CD14-positive monocyte (primary cell): Measurements from ENCODE around the gene NARF. TPM values are rescaled to one million over a fixed set of nuclear protein-coding genes. Genes with fewer than 3 reads are reported as not detected.

Experiments used
- DNase-seq, 3 donors: peaks; one replicate each; pipeline ENCODE4 v3.0.0-alpha.2; 2011 to 2022
- H2AFZ ChIP-seq: 2 replicates; pipeline ENCODE4 v1.6.0; 2012; ENCODE audit warnings: mild to moderate bottlenecking, low read depth, low read length, inconsistent platforms; ENCODE audit not compliant: insufficient read depth, poor library complexity, severe bottlenecking
- H3K27ac ChIP-seq, 2 donors: 1 replicate in 1 of 2; 2 replicates in 1 of 2; pipeline ENCODE4 v1.5.1; 2012 to 2013; ENCODE audit warnings: low read length in 2 of 2, control low read depth in 1 of 2, inconsistent platforms in 1 of 2, low read depth in 1 of 2, mild to moderate bottlenecking in 1 of 2
- H3K27me3 ChIP-seq, 2 donors: one replicate each; pipeline versions ENCODE4 v1.6.0 to v1.6.1; 2011 to 2013; ENCODE audit warnings: low read length in 2 of 2; ENCODE audit not compliant: control insufficient read depth in 2 of 2, insufficient read depth in 2 of 2
- H3K36me3 ChIP-seq, 2 donors: replicated peaks in 1 of 2; 1 replicate in 1 of 2; 2 replicates in 1 of 2; pipeline versions ENCODE4 v1.5.1 to v1.6.1; 2012 to 2013; ENCODE audit warnings: low read length in 2 of 2, control low read depth in 1 of 2, inconsistent platforms in 1 of 2, mild to moderate bottlenecking in 1 of 2; ENCODE audit not compliant: insufficient read depth in 2 of 2, control insufficient read depth in 1 of 2
- H3K4me1 ChIP-seq, 2 donors: 1 replicate in 1 of 2; 2 replicates in 1 of 2; pipeline versions ENCODE4 v1.5.1 to v1.6.1; 2012 to 2013; ENCODE audit warnings: low read length in 2 of 2, control low read depth in 1 of 2, inconsistent platforms in 1 of 2, mild to moderate bottlenecking in 1 of 2, moderate library complexity in 1 of 2; ENCODE audit not compliant: insufficient read depth in 2 of 2, control insufficient read depth in 1 of 2
- H3K4me2 ChIP-seq: replicated peaks from 2 replicates; pipeline ENCODE3; 2012; ENCODE audit warnings: low read length, moderate library complexity, mild to moderate bottlenecking; ENCODE audit not compliant: poor library complexity, severe bottlenecking; ENCODE audit errors: extremely low read depth
- H3K4me3 ChIP-seq, 3 experiments: fragments of 200-600 bp in 1 of 3; sonication (generic) in 1 of 3; replicated peaks in 1 of 3; 1 replicate in 2 of 3; 2 replicates in 1 of 3; pipeline ENCODE4 v1.5.1; 2011 to 2013; ENCODE audit warnings: low read length in 3 of 3, mild to moderate bottlenecking in 3 of 3, control low read depth in 2 of 3, low read depth in 2 of 3, inconsistent platforms in 1 of 3, moderate library complexity in 1 of 3
- H3K79me2 ChIP-seq: 2 replicates; pipeline ENCODE4 v1.6.0; 2012; ENCODE audit warnings: mild to moderate bottlenecking, control low read depth, inconsistent platforms, low read length, moderate library complexity; ENCODE audit not compliant: insufficient read depth
- H3K9ac ChIP-seq: 2 replicates; pipeline ENCODE4 v1.6.0; 2017; ENCODE audit warnings: low read length, mild to moderate bottlenecking; ENCODE audit not compliant: insufficient read depth, poor library complexity, severe bottlenecking
- H3K9me3 ChIP-seq, 2 donors: replicated peaks in 1 of 2; 1 replicate in 1 of 2; 2 replicates in 1 of 2; pipeline versions ENCODE4 v1.5.1 to v1.6.1; 2012 to 2013; ENCODE audit warnings: low read length in 2 of 2, control low read depth in 1 of 2; ENCODE audit not compliant: control insufficient read depth in 1 of 2, insufficient read depth in 1 of 2
- H4K20me1 ChIP-seq: 2 replicates; pipeline ENCODE4 v1.6.0; 2012; ENCODE audit warnings: mild to moderate bottlenecking, low read length, control low read depth, moderate library complexity; ENCODE audit not compliant: insufficient read depth
- H3K27ac Mint-ChIP-seq, 7 donors: one replicate each; pipeline ENCODE4 v1.8.0; 2020; ENCODE audit warnings: mild to moderate bottlenecking in 7 of 7, mixed read lengths in 7 of 7, moderate library complexity in 6 of 7, inconsistent platforms in 2 of 7
- H3K27me3 Mint-ChIP-seq, 3 donors: one replicate each; pipeline ENCODE4 v1.8.0; 2021 to 2022; ENCODE audit warnings: low read depth in 3 of 3, mild to moderate bottlenecking in 3 of 3, mixed read lengths in 3 of 3, moderate library complexity in 3 of 3, inconsistent platforms in 1 of 3
- H3K36me3 Mint-ChIP-seq, 2 donors: one replicate each; pipeline ENCODE4 v1.8.0; 2020; ENCODE audit warnings: mixed read lengths in 2 of 2, inconsistent platforms in 1 of 2, mild to moderate bottlenecking in 1 of 2
- H3K4me1 Mint-ChIP-seq: one replicate; pipeline ENCODE4 v1.8.0; 2020; ENCODE audit warnings: mild to moderate bottlenecking, mixed read lengths
- H3K4me3 Mint-ChIP-seq, 2 donors: one replicate each; pipeline ENCODE4 v1.8.0; 2020; ENCODE audit warnings: mild to moderate bottlenecking in 2 of 2, mixed read lengths in 2 of 2, moderate library complexity in 1 of 2
- H3K9me3 Mint-ChIP-seq, 7 donors: one replicate each; pipeline ENCODE4 v1.8.0; 2020 to 2022; ENCODE audit warnings: mixed read lengths in 7 of 7, mild to moderate bottlenecking in 6 of 7, moderate library complexity in 6 of 7, inconsistent platforms in 2 of 7
- WGBS: methylation state at CpG from one replicate; pipeline ENCODE4 v1.1.5; 2013; ENCODE audit warnings: missing lambda C conversion rate; ENCODE audit not compliant: insufficient coverage; 5-methylcytosine and 5-hydroxymethylcytosine counted together
- intact Hi-C, 2 donors: fragments of 100-400 bp; cut with micrococcal nuclease; formaldehyde crosslinking; loops; one replicate each; pipeline versions ENCODE4 v1.15.0 to v1.15.1; 2023
- polyA plus RNA-seq, 3 donors: library from polyadenylated mRNA; depleted of rRNA in 1 of 3; unstranded in 2 of 3; stranded (reverse) in 1 of 3; fragments of 300-500 nt in 2 of 3; fragments of >200 nt in 1 of 3; fragmentation: Illumina TruSeq in 2 of 3; gene quantifications; 1 replicate in 2 of 3; 2 replicates in 1 of 3; pipeline ENCODE4 v1.2.3, GENCODE V29; 2012 to 2021
- TF ChIP-seq, protein P1 (sequence below): fragments of 200-600 bp; IDR thresholded peaks from one replicate; pipeline ENCODE4 v1.8.0; 2022; ENCODE audit warnings: antibody characterized with exemption, mild to moderate bottlenecking

NARF gene
- polyA plus RNA-seq, 3 donors, result 91.2 to 101 (median 100) TPM

DNA sequence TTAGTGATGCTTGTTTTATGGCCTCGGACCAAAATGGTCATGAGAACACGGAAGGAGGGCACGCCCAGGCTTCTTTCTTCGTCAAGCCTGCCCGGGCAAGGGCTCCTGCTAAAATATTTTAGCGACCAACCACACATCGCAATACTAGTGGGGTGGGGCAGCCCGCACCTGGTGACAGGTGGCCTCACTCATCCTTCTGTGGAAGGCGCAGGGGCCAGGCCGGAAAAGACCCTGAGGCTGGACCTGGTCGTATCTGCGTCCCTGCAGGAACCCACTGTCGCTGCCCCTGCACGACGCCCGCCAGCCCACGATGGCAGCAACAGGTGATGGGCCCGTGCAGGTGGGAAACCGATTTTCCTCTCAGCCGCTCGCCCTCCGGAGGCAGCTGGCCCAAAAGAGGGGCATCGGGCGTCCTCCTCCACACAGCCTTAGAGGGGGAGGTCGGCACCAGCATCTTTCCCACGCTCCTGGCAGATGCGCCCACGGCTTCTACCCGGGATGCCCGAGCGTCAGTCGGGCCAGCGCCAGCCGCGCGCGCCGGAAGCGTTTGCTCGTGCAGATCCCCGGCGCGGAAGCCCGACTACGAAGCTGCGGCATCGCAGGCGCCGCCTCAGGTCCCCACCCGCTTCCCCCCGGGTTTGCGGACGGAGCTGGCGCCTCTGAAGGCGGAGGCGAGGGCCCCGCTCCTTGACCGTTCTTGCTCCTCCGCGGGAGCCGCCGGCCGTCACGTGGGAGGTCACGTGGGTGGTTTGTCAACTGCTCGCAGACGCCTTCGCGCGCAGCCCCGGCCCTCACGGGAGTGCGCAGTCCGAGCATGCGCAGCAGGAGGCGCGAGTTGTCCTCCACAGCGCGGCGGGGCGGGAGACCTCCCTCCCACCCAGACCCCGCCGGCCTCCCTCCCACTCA lies 38.2 kb downstream of the NARF start:
- Histone ChIP-seq H3K79me2 (no peaks in the 10 kb centered on the region), H3K4me1 (peaks cover 23 to 31% of the 10 kb centered on the region in 2 donors), H3K9me3 (no peaks in the 10 kb centered on the region), H3K9ac (peak overlapping the region; percentile 58), H4K20me1 (no peaks in the 10 kb centered on the region), H2AFZ (peak overlapping the region; percentile 93), H3K4me2 (peak overlapping the region; percentile 82), H3K36me3 (no peaks in the 10 kb centered on the region), H3K27me3 (no peaks in the 10 kb centered on the region), H3K4me3 (peak overlapping the region; percentile 21 to 70 (median 45)), H3K27ac (peak overlapping the region in 1 of 2 donors; percentile 14)
- Mint-ChIP-seq H3K9me3 (no peaks in the 10 kb centered on the region), H3K4me1 (peaks cover 32% of the 10 kb centered on the region), H3K4me3 (peak overlapping the region; percentile 64 to 76), H3K27ac (no peak overlapping the region), H3K36me3 (no peaks in the 10 kb centered on the region), H3K27me3 (peaks cover 0 to 9% (median 4%) of the 10 kb centered on the region in 3 donors)
- WGBS, result 17% methylated on average over 70 of the region's 83 CpGs
- TF ChIP-seq, protein P1, sequence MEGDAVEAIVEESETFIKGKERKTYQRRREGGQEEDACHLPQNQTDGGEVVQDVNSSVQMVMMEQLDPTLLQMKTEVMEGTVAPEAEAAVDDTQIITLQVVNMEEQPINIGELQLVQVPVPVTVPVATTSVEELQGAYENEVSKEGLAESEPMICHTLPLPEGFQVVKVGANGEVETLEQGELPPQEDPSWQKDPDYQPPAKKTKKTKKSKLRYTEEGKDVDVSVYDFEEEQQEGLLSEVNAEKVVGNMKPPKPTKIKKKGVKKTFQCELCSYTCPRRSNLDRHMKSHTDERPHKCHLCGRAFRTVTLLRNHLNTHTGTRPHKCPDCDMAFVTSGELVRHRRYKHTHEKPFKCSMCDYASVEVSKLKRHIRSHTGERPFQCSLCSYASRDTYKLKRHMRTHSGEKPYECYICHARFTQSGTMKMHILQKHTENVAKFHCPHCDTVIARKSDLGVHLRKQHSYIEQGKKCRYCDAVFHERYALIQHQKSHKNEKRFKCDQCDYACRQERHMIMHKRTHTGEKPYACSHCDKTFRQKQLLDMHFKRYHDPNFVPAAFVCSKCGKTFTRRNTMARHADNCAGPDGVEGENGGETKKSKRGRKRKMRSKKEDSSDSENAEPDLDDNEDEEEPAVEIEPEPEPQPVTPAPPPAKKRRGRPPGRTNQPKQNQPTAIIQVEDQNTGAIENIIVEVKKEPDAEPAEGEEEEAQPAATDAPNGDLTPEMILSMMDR, result no peak
- intact Hi-C loops, result loop anchor here (1.0 to 10.0 kb wide), 3 partner anchors 23 to 58 kb away; partner anchors contain the start of gene FOXK2 (in 1 of the 2)
- peak; percentile 89 to 94 (median 93) for DNase-seq

DNA sequence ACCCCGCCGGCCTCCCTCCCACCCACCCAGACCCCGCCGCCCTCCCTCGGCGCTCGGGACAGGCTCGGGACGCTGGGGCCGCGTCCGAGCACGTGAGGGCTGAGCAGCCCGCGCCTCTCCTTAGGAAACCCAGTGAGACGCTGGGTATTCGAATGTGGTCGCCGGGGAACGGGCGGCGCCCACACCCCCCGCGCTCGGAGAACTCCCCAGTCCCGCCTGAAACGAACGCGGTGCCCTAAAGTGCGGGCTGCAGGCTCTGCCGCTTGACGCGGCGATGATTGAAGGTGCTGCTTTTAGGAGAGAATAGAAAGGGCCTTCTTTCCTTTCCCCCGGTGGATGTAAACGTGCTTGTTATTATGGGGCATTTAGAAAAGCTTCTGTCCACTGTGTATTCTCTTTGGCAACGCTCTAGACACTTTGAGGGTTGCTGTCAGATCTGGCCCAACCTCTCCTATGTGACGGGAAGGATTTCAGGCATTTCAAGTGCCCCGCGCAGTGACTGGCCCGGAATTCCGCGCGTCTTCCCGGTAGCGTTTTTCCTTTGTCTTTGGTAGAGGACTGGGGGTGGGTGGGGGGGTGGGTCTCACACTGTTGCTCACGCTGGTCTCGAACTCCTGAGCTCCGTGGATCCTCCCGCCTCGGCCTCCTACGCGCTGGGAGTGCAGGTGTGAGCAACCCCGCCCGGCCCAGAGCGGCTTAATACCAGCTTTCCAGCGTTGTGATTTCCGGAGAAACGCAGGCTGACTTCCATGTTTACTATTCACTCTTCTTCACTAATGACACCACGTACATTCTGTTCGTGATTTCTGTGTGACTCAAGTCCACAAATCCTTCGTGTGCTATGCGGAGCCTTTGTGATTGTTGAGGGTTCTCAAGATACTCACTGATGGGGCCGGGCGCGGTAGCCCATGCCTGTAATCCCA lies 39.2 kb downstream of the NARF start:
- no peak overlapping the region for H3K9ac ChIP-seq

More for the DNA sequence above, 39.2 kb downstream of the NARF start:
- H3K27me3 ChIP-seq, result no peaks in the 10 kb centered on the region
- H3K27ac Mint-ChIP-seq, result peak overlapping the region in 6 of 7 donors; percentile 14 to 86 (median 67)
- peak in 2 of 3 donors; percentile 40 to 58 for DNase-seq
- peak overlapping the region; percentile 80 to 90 for H3K4me3 Mint-ChIP-seq
- peak overlapping the region; percentile 86 for H2AFZ ChIP-seq
- 2% methylated on average over 31 of the region's 66 CpGs for WGBS
- no peaks in the 10 kb centered on the region for H4K20me1 ChIP-seq
- no peaks in the 10 kb centered on the region for H3K36me3 ChIP-seq
- peaks cover 0 to 9% (median 4%) of the 10 kb centered on the region in 3 donors for H3K27me3 Mint-ChIP-seq
- H3K4me1 ChIP-seq, result peaks cover 23 to 31% of the 10 kb centered on the region in 2 donors
- peak overlapping the region; percentile 77 for H3K4me2 ChIP-seq
- no peaks in the 10 kb centered on the region for H3K9me3 ChIP-seq
- H3K9me3 Mint-ChIP-seq, result no peaks in the 10 kb centered on the region
- TF ChIP-seq, protein P1, result no peak
- H3K79me2 ChIP-seq, result no peaks in the 10 kb centered on the region
- peak overlapping the region; percentile 48 to 73 (median 50) for H3K4me3 ChIP-seq
- no peaks in the 10 kb centered on the region for H3K36me3 Mint-ChIP-seq
- intact Hi-C loops, result loop anchor here (1.0 to 10.0 kb wide), 3 partner anchors 22 to 57 kb away; partner anchors contain the start of gene FOXK2 (in 1 of the 2)
- H3K4me1 Mint-ChIP-seq, result peaks cover 32% of the 10 kb centered on the region
- no peak overlapping the region for H3K27ac ChIP-seq
